Prostate gland (tissue), 2 donors: Measurements from ENCODE around the gene HOXD11. TPM values are rescaled to one million over a fixed set of nuclear protein-coding genes. Genes with fewer than 3 reads are reported as not detected.

Source experiments
- DNase-seq: peaks from one replicate; pipeline ENCODE4 v3.0.0-alpha.2; 2019; ENCODE audit warnings: low spot score
- H3K27ac ChIP-seq, 2 donors: fragments of 200-600 bp; sonication (generic); 2 replicates each; pipeline ENCODE4 v1.5.1; 2017 to 2019
- H3K27me3 ChIP-seq: fragments of 200-600 bp; sonication (generic); replicated peaks from 2 replicates; pipeline ENCODE4 v1.5.1; 2019; ENCODE audit not compliant: insufficient read depth
- H3K36me3 ChIP-seq, 2 donors: fragments of 200-600 bp; sonication (generic); 1 replicate in 1 of 2; 2 replicates in 1 of 2; pipeline versions ENCODE4 v1.5.1 to v1.8.1; 2017 to 2019
- H3K4me1 ChIP-seq: fragments of 200-600 bp; sonication (generic); replicated peaks from 2 replicates; pipeline ENCODE4 v1.5.1; 2019
- H3K4me3 ChIP-seq, 2 donors: fragments of 200-600 bp; sonication (generic); 2 replicates each; pipeline ENCODE4 v1.5.1; 2017 to 2019
- H3K9me3 ChIP-seq: fragments of 200-600 bp; sonication (generic); 2 replicates; pipeline ENCODE4 v1.5.1; 2017
- POLR2A ChIP-seq: fragments of 450-650 bp; IDR thresholded peaks from one replicate; pipeline ENCODE4 v1.6.1; 2016; ENCODE audit warnings: antibody characterized with exemption, mild to moderate bottlenecking
- POLR2AphosphoS5 ChIP-seq: sonication (generic); formaldehyde crosslinking; IDR thresholded peaks from one replicate; pipeline ENCODE4 v1.6.1; 2017; ENCODE audit warnings: antibody characterized with exemption
- WGBS: methylation state at CpG from one replicate; pipeline ENCODE4 v1.1.5; 2018; 5-methylcytosine and 5-hydroxymethylcytosine counted together
- intact Hi-C: fragments of 100-400 bp; cut with DNase I; formaldehyde crosslinking; loops from one replicate; pipeline ENCODE4 v1.14.2; 2022
- total RNA-seq, 2 donors: library from RNA; depleted of rRNA; stranded (reverse); fragments of >200 nt; gene quantifications; one replicate each; pipeline ENCODE4 v1.1.0, GENCODE V29; 2016
- TF ChIP-seq, protein P1 (sequence below), 4 experiments: fragments of 200-600 bp in 2 of 4; fragments of 450-650 bp in 2 of 4; sonication (generic) in 2 of 4; IDR thresholded peaks; 1 replicate in 3 of 4; 2 replicates in 1 of 4; pipeline ENCODE4 v1.5.1; 2016 to 2019; ENCODE audit warnings: antibody characterized with exemption in 4 of 4, mild to moderate bottlenecking in 2 of 4, moderate library complexity in 2 of 4

The HOXD11 gene
- total RNA-seq, 2 donors from 2014 or later: 8.0 to 14.9 TPM

DNA sequence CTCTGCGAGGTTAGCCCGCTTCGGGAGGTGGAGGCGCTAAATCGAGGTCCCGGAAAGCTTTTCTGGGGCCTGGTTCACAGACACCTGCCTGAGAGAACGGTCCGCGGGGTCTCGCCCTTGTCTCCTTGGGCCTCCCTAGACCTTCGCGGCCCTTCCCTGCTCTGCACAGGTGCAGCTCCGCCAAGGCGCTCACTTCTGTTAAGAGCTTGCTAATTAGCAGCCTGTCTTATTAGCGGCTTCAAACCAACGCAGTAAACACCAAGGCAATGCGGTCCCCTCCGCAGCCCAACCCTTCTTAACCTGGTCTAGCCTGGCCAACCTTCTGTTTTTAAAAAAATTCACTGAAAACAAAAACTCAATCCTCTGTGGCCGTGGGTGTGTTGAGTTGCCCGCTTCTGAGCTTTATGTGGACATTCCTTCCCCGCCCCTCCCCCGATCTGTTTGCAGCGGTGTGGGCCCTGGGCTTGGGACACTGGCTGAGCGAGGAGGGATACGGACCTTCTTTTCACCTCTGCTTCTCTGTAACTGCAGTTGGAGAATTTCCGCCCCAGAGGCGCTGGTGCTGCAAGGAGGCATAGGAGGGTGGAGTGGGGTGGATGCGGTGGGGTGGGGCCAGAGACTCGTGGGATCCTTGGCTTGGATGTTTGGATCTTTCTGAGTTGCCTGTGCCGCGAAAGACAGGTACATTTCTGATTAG lies 40.9 kb downstream of the HOXD11 start:
- Histone ChIP-seq H3K27ac (no peak overlapping the region), H3K4me3 (no peak overlapping the region), H3K9me3 (no peaks in the 10 kb centered on the region), H3K36me3 (no peaks in the 10 kb centered on the region), H3K27me3 (no peaks in the 10 kb centered on the region), H3K4me1 (no peaks in the 10 kb centered on the region)
- WGBS: 49% methylated on average over 26 of the region's 31 CpGs
- TF ChIP-seq POLR2AphosphoS5 (no peak), POLR2A (no peak)
- TF ChIP-seq, protein P1, sequence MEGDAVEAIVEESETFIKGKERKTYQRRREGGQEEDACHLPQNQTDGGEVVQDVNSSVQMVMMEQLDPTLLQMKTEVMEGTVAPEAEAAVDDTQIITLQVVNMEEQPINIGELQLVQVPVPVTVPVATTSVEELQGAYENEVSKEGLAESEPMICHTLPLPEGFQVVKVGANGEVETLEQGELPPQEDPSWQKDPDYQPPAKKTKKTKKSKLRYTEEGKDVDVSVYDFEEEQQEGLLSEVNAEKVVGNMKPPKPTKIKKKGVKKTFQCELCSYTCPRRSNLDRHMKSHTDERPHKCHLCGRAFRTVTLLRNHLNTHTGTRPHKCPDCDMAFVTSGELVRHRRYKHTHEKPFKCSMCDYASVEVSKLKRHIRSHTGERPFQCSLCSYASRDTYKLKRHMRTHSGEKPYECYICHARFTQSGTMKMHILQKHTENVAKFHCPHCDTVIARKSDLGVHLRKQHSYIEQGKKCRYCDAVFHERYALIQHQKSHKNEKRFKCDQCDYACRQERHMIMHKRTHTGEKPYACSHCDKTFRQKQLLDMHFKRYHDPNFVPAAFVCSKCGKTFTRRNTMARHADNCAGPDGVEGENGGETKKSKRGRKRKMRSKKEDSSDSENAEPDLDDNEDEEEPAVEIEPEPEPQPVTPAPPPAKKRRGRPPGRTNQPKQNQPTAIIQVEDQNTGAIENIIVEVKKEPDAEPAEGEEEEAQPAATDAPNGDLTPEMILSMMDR (IDR thresholded peaks at IDR 0.05): no peak
- DNase-seq: no peak
- intact Hi-C loops: no loop called here

DNA sequence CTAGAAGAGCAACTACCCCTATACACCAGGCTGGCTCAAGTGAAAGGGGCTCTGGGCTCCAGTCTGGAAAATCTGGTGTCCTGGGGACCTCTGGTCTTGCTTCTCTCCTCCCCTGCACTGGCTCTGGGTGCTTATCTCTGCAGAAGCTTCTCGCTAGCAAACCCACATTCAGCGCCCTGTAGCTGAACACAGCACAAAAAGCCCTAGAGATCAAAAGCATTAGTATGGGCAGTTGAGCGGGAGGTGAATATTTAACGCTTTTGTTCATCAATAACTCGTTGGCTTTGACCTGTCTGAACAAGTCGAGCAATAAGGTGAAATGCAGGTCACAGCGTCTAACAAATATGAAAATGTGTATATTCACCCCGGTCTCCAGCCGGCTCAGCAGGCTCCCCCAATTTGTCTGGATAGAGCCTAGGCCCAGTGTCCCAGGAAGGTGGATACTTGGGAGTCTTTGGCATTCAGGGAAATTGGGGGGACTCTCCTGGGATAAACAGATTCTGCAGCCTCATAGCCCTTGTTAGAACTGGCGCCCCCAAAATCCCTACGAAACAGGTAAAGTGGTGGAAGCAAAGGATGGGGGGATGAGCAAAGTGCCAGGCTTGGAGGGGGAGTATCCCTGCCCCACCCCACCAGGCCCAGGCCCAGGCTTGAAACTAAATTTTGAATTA lies 41.8 kb downstream of the HOXD11 start:
- H3K27me3 ChIP-seq: no peaks in the 10 kb centered on the region
- DNase-seq: no peak
- H3K9me3 ChIP-seq: no peaks in the 10 kb centered on the region
- H3K36me3 ChIP-seq: no peaks in the 10 kb centered on the region
- H3K27ac ChIP-seq: no peak overlapping the region
- H3K4me3 ChIP-seq: no peak overlapping the region
- TF ChIP-seq, protein P1 (IDR thresholded peaks at IDR 0.05): no peak
- no peak for TF ChIP-seq POLR2A
- no peak for TF ChIP-seq POLR2AphosphoS5
- H3K4me1 ChIP-seq: no peaks in the 10 kb centered on the region
- 71% methylated on average over 11 of the region's 11 CpGs for WGBS
- intact Hi-C loops: no loop called here

DNA sequence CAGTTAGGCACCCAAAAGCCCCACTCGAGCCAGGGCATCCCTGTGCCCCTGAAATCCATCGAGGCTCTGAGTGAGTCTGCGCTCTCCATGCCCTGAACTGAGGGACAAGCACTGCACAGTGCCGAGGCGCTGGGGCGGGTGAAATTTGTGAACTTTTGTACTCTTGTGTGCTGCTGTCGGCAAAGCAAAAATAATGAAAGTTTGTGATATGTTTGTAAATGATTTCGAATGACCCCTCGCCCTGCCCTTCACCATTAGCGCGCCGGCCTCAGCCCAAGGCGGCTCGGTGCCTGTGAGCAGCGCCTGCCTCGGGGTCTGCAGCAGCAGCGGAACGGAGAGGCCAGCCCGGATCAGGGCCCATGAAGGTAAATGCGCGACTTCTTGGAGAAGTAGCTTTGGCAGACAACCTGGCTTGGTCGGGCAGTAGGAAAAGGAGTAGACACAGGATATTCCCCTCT lies 42.4 kb downstream of the HOXD11 start:
- TF ChIP-seq, protein P1 (IDR thresholded peaks at IDR 0.05): no peak
- TF ChIP-seq POLR2AphosphoS5 (no peak), POLR2A (no peak)
- no peaks in the 10 kb centered on the region for H3K4me1 ChIP-seq
- no peaks in the 10 kb centered on the region for H3K9me3 ChIP-seq
- intact Hi-C loops: no loop called here
- no peak overlapping the region for H3K4me3 ChIP-seq
- H3K36me3 ChIP-seq: no peaks in the 10 kb centered on the region
- no peak for DNase-seq
- H3K27me3 ChIP-seq: no peaks in the 10 kb centered on the region
- no peak overlapping the region for H3K27ac ChIP-seq
- 75% methylated on average over 22 of the region's 22 CpGs for WGBS

DNA sequence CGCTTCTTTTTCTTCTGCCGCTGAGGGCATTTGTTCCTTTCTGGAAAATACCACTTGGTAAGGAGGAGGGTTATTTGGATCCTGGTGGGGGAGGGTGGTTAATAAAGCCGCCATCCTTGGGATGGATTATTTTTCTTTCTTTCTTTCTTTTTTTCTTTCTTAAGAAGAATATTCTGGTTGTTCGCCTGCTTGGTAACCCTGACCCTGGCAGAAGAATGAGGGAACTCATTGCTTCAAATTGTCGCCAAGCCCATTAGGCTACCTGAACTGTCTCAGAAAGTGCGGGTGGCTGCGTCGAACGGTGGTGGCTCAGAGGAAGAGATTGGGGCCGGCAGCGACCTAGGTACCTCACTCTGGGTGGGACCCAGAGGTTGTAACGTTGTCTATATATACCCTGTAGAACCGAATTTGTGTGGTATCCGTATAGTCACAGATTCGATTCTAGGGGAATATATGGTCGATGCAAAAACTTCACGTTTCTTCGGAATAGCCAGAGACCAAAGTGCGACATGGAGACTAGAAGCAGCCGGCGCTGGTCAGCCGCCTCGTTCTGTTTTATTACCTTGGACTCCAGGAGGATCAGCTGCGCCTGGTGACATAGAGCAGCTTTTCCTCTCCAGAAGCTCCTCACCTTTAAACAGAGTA lies 43.0 kb downstream of the HOXD11 start:
- WGBS: 66% methylated on average over 24 of the region's 24 CpGs
- intact Hi-C loops: no loop called here
- Histone ChIP-seq H3K4me1 (no peaks in the 10 kb centered on the region), H3K9me3 (no peaks in the 10 kb centered on the region), H3K36me3 (no peaks in the 10 kb centered on the region), H3K27me3 (no peaks in the 10 kb centered on the region), H3K4me3 (no peak overlapping the region), H3K27ac (no peak overlapping the region)
- TF ChIP-seq, protein P1 (IDR thresholded peaks at IDR 0.05): no peak
- TF ChIP-seq POLR2A (no peak), POLR2AphosphoS5 (no peak)
- DNase-seq: no peak
